SK-N-SH treated with all-trans-retinoic acid at 6 μM for 48 hours (cell line): Measurements from ENCODE around the gene CD99.
"Not testable (repeated sequence)": the region's sequence is repeated elsewhere in the genome, so short reads cannot be mapped to it uniquely, and the experiment has no call there.

Experiments
- ATAC-seq: fragments of 200-7000 bp; cut with Tn5 transposase; 3 replicates; pipeline ENCODE4 v1.9.1; 2020; ENCODE audit warnings: mild to moderate bottlenecking, moderate library complexity
- ARNTL ChIP-seq: fragments of 450-650 bp; formaldehyde crosslinking; IDR thresholded peaks from 2 replicates; pipeline ENCODE4 v1.5.0; 2020; ENCODE audit warnings: low read depth, mild to moderate bottlenecking, moderate library complexity, borderline replicate concordance
- BACH2 ChIP-seq: fragments of 250-450 bp; sonication (Bioruptor Pico); IDR thresholded peaks from 2 replicates; pipeline ENCODE4 v1.9.0; 2021; ENCODE audit warnings: mild to moderate bottlenecking, borderline replicate concordance
- CREB5 ChIP-seq: fragments of 250-450 bp; sonication (Bioruptor Pico); IDR thresholded peaks from 2 replicates; pipeline ENCODE4 v1.5.1; 2020; ENCODE audit warnings: low read depth, mild to moderate bottlenecking, moderate library complexity
- CSDC2 ChIP-seq: fragments of 250-450 bp; sonication (Bioruptor Pico); IDR thresholded peaks from 2 replicates; pipeline ENCODE4 v1.5.0; 2020; ENCODE audit warnings: mild to moderate bottlenecking, moderate library complexity
- GLIS3 ChIP-seq: fragments of 250-450 bp; sonication (Bioruptor Pico); IDR thresholded peaks from 2 replicates; pipeline ENCODE4 v1.5.0; 2020; ENCODE audit warnings: mild to moderate bottlenecking, moderate library complexity
- ISL1 ChIP-seq: fragments of 250-450 bp; sonication (Bioruptor Pico); IDR thresholded peaks from 2 replicates; pipeline ENCODE4 v2.1.2; 2022; ENCODE audit warnings: mild to moderate bottlenecking, moderate library complexity
- OSR1 ChIP-seq: fragments of 250-450 bp; sonication (Bioruptor Pico); IDR thresholded peaks from 2 replicates; pipeline ENCODE4 v1.8.0; 2022; ENCODE audit warnings: moderate library complexity, mild to moderate bottlenecking, inconsistent platforms
- RARB ChIP-seq: fragments of 250-450 bp; sonication (Bioruptor Pico); IDR thresholded peaks from 2 replicates; pipeline ENCODE4 v1.8.0; 2021; ENCODE audit warnings: mild to moderate bottlenecking, moderate library complexity
- SNAI2 ChIP-seq: fragments of 250-450 bp; sonication (Bioruptor Pico); IDR thresholded peaks from 2 replicates; pipeline ENCODE4 v1.5.0; 2020; ENCODE audit warnings: mild to moderate bottlenecking, moderate library complexity
- TCF4 ChIP-seq: fragments of 250-450 bp; sonication (Bioruptor Pico); IDR thresholded peaks from 2 replicates; pipeline ENCODE4 v1.8.0; 2021; ENCODE audit warnings: mild to moderate bottlenecking, moderate library complexity, borderline replicate concordance
- TOX ChIP-seq: fragments of 250-450 bp; sonication (Bioruptor Pico); IDR thresholded peaks from 2 replicates; pipeline ENCODE4 v1.8.0; 2021; ENCODE audit warnings: mild to moderate bottlenecking, moderate library complexity, borderline replicate concordance
- ZC3H10 ChIP-seq: fragments of 250-450 bp; sonication (Bioruptor Pico); IDR thresholded peaks from 2 replicates; pipeline ENCODE4 v1.5.1; 2021; ENCODE audit warnings: mild to moderate bottlenecking, moderate library complexity
- ZFP3 ChIP-seq: fragments of 250-450 bp; sonication (Bioruptor Pico); IDR thresholded peaks from 2 replicates; pipeline ENCODE4 v1.5.0; 2020; ENCODE audit warnings: mild to moderate bottlenecking, moderate library complexity
- ZFP30 ChIP-seq: fragments of 450-650 bp; formaldehyde crosslinking; IDR thresholded peaks from 2 replicates; pipeline ENCODE4 v1.5.0; 2022; ENCODE audit warnings: mild to moderate bottlenecking, moderate library complexity
- ZNF565 ChIP-seq: fragments of 450-650 bp; formaldehyde crosslinking; conservative IDR thresholded peaks from 2 replicates; pipeline ENCODE4 v1.5.0; 2020; ENCODE audit warnings: low read depth, mild to moderate bottlenecking, moderate library complexity
- ZNF70 ChIP-seq: fragments of 450-650 bp; formaldehyde crosslinking; IDR thresholded peaks from 2 replicates; pipeline ENCODE4 v1.5.0; 2020; ENCODE audit warnings: mild to moderate bottlenecking, moderate library complexity
- TF ChIP-seq, protein P1 (sequence below): fragments of 250-450 bp; sonication (Bioruptor Pico); IDR thresholded peaks from 2 replicates; pipeline ENCODE4 v1.5.1; 2021; ENCODE audit warnings: mild to moderate bottlenecking, moderate library complexity
- TF ChIP-seq, protein P2 (sequence below): fragments of 250-450 bp; sonication (Bioruptor Pico); IDR thresholded peaks from 2 replicates; pipeline ENCODE4 v1.8.0; 2021; ENCODE audit warnings: low read depth, mild to moderate bottlenecking, moderate library complexity, borderline replicate concordance

CD99 gene

DNA sequence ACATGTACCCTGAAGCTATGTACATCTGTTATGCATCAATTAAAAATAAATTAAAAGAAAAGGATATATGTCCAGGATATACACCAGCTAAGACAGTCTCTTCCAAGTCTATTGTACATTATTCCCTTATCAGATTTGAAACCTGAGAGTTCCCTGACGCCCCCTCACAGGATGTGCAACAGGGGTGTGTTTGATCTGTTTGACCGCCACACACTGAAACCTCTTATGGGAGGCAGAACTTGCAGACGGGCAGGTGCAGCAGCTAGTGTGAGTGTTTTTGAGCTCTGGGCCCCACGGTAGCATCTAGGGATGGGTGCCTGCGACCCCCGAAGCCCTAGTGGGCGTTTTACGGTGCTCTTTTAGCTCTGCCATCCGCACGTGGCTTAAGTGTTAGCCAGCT is 65.5 kb downstream of the CD99 start (continued):
- TF ChIP-seq, protein P1, sequence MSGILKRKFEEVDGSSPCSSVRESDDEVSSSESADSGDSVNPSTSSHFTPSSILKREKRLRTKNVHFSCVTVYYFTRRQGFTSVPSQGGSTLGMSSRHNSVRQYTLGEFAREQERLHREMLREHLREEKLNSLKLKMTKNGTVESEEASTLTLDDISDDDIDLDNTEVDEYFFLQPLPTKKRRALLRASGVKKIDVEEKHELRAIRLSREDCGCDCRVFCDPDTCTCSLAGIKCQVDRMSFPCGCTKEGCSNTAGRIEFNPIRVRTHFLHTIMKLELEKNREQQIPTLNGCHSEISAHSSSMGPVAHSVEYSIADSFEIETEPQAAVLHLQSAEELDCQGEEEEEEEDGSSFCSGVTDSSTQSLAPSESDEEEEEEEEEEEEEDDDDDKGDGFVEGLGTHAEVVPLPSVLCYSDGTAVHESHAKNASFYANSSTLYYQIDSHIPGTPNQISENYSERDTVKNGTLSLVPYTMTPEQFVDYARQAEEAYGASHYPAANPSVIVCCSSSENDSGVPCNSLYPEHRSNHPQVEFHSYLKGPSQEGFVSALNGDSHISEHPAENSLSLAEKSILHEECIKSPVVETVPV (CRISPR knock-in tag) = no peak
- no peak for TF ChIP-seq ZNF565
- no peak for TF ChIP-seq ZFP3 (CRISPR knock-in tag)
- TF ChIP-seq ARNTL = no peak
- no peak for TF ChIP-seq TCF4

DNA sequence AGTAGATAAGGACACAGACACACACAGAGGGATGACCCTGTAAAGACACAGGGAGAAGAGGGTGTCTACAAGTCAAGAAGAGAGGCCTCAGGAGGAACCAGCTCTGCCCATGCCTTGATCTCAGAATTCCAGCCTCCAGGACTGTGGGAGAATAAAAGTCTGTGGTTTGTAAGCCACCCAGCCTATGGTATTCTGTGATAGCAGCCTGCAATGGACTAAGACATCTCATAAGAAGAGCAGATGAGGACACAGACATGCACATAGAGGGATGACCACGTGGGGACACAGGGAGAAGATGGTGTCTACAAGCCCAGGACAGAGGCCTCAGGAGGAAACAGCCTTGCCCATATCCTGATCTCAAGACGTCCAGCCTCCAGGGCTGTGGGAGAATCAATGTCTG is 70.2 kb downstream of the CD99 start:
- ATAC-seq = no peak
- TF ChIP-seq, protein P2, sequence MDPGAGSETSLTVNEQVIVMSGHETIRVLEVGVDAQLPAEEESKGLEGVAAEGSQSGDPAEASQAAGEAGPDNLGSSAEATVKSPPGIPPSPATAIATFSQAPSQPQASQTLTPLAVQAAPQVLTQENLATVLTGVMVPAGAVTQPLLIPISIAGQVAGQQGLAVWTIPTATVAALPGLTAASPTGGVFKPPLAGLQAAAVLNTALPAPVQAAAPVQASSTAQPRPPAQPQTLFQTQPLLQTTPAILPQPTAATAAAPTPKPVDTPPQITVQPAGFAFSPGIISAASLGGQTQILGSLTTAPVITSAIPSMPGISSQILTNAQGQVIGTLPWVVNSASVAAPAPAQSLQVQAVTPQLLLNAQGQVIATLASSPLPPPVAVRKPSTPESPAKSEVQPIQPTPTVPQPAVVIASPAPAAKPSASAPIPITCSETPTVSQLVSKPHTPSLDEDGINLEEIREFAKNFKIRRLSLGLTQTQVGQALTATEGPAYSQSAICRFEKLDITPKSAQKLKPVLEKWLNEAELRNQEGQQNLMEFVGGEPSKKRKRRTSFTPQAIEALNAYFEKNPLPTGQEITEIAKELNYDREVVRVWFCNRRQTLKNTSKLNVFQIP = no peak
- TF ChIP-seq CREB5 (CRISPR knock-in tag) (no peak), BACH2 (no peak)
- TF ChIP-seq, protein P1 (CRISPR knock-in tag) = no peak

DNA sequence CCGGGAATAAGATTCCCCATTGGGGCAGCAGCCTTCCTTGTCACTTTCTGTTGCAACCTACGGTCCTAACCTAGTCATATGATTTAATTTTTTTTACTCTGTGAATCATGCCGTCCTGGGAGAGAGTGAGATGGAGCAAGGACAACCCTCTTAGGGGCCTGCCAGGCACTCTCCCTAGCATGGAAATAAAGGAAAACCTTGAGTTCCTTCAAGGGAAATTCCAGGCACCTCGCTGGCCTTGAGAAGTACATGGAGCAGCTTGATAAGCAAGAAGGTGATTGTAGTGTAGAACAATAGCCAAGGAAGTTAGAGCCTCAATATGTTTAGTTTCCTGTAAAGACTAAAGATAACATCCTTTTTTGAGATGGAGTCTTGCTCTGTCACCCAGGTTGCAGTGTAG is 71.6 kb downstream of the CD99 start:
- ATAC-seq = not testable (repeated sequence)

DNA sequence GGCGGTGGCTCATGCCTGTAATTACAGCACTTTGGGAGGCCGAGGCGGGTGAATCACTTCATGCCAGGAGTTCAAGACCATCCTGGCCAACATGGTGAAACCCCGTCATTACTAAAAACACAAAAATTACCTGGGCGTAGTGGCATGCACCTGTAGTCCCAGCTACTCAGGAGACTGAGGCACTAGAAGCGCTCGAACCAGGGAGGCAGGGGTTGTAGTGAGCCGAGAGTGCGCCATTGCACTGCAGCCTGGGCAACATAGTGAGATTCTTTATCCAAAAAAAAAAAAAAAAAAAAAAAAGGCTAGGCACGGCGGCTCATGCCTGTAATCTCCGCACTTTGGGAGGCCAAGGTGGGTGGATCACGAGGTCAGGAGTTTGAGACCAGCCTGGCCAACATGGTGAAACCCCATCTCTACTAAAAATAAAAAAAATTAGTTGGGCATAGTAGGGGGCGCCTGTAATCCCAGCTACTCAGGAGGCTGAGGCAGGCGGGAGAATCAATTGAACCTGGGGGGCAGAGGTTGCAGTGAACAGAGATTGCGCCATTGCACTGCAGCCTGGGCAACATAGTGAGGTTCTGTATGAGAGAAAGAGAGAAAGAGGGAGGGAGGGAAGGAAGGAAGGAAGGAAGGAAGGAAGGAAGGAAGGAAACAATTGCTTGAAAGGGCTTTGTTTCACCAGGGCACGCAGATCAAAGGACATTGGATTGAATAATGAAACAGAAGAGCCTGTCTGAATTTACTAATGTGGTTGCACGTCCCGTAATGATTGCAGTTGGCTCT is 73.9 kb downstream of the CD99 start:
- ATAC-seq = not testable (repeated sequence)

GRCh38 chrX:2765549-2765830 is 74.4 kb downstream of the CD99 start:
- ATAC-seq = no peak
- TF ChIP-seq CSDC2 (CRISPR knock-in tag) = no peak
- TF ChIP-seq TCF4 = no peak
- TF ChIP-seq GLIS3 (CRISPR knock-in tag) = no peak
- no peak for TF ChIP-seq ISL1
- TF ChIP-seq ZC3H10 (CRISPR knock-in tag) = no peak
- no peak for TF ChIP-seq ZNF70 (CRISPR knock-in tag)
- no peak for TF ChIP-seq OSR1 (CRISPR knock-in tag)
- TF ChIP-seq SNAI2 (CRISPR knock-in tag) = no peak
- TF ChIP-seq ARNTL = no peak
- TF ChIP-seq ZFP30 = no peak
- no peak for TF ChIP-seq RARB (CRISPR knock-in tag)
- TF ChIP-seq TOX (CRISPR knock-in tag) = no peak
- TF ChIP-seq ZNF565 = no peak
- no peak for TF ChIP-seq BACH2
- TF ChIP-seq ZFP3 (CRISPR knock-in tag) = no peak
- TF ChIP-seq, protein P2 = no peak
- TF ChIP-seq CREB5 (CRISPR knock-in tag) = no peak
